HepG2 (cell line): ENCODE results near the gene NUDT15. TPM values are rescaled to one million over a fixed set of nuclear protein-coding genes. Genes with fewer than 3 reads are reported as not detected.
A peak's percentile ranks its signal among the peaks of the same experiment; 100 is the strongest.

Experiments
- CEBPG ChIP-seq: IDR thresholded peaks from 2 replicates; pipeline ENCODE4 v1.6.1; 2016
- IKZF1 ChIP-seq: fragments of 450-650 bp; IDR thresholded peaks from 2 replicates; pipeline ENCODE4 v1.7.1; 2016
- ISL2 ChIP-seq: sonication (generic); formaldehyde crosslinking; IDR thresholded peaks from 2 replicates; pipeline ENCODE4 v1.5.0; 2020; ENCODE audit warnings: missing genetic modification reagents
- NFIB ChIP-seq: sonication (generic); formaldehyde crosslinking; IDR thresholded peaks from 2 replicates; pipeline ENCODE4 v1.9.0; 2021; ENCODE audit warnings: missing genetic modification reagents, mild to moderate bottlenecking, borderline replicate concordance
- PCBP1 ChIP-seq: fragments of 200-400 bp; formaldehyde crosslinking; IDR thresholded peaks from 2 replicates; pipeline ENCODE4 v1.6.1; 2017; ENCODE audit warnings: mild to moderate bottlenecking, low read depth, low read length, borderline replicate concordance
- PHF5A ChIP-seq: IDR thresholded peaks from one replicate; pipeline ENCODE4 v1.6.1; 2018; ENCODE audit warnings: low read depth, missing genetic modification reagents; ENCODE audit not compliant: unreplicated experiment
- SALL1 ChIP-seq: sonication (generic); formaldehyde crosslinking; IDR thresholded peaks from 2 replicates; pipeline ENCODE4 v1.8.0; 2022; ENCODE audit warnings: mild to moderate bottlenecking, missing genetic modification reagents
- SMAD9 ChIP-seq: sonication (generic); formaldehyde crosslinking; IDR thresholded peaks from 2 replicates; pipeline ENCODE4 v1.5.1; 2020; ENCODE audit warnings: mild to moderate bottlenecking, missing genetic modification reagents
- SP5 ChIP-seq: IDR thresholded peaks from 2 replicates; pipeline ENCODE4 v1.6.1; 2016; ENCODE audit warnings: low read depth, borderline replicate concordance
- THYN1 ChIP-seq: sonication (generic); formaldehyde crosslinking; IDR thresholded peaks from 2 replicates; pipeline ENCODE4 v1.8.1; 2023; ENCODE audit warnings: low read depth, mild to moderate bottlenecking, moderate library complexity, missing genetic modification reagents, borderline replicate concordance
- ZNF263 ChIP-seq: sonication (generic); formaldehyde crosslinking; IDR thresholded peaks from 2 replicates; pipeline ENCODE4 v1.4.0; 2020; ENCODE audit warnings: missing genetic modification reagents
- polyA plus RNA-seq, 8 experiments: library from polyadenylated mRNA; depleted of rRNA in 3 of 8; stranded (reverse) in 7 of 8; unstranded in 1 of 8; fragments of >200 nt; fragmentation: Illumina TruSeq in 4 of 8; extraction: Trizol in 4 of 8; gene quantifications; 2 replicates each; pipeline versions ENCODE4 v1.2.1 to v1.2.3, GENCODE V29; 2011 to 2016; ENCODE audit warnings: low read depth in 4 of 8, missing spikeins in 1 of 8, mixed read lengths in 1 of 8; ENCODE audit not compliant: insufficient read depth in 1 of 8
- total RNA-seq, 5 experiments: library from RNA; depleted of rRNA; stranded (reverse); fragments of >200 nt; fragmentation: Illumina TruSeq; extraction: Trizol; gene quantifications; 2 replicates each; pipeline ENCODE4 v1.2.3, GENCODE V29; 2016; ENCODE audit warnings: low read depth in 1 of 5
- TF ChIP-seq, protein P1 (sequence below): sonication (generic); formaldehyde crosslinking; IDR thresholded peaks from 2 replicates; pipeline ENCODE4 v1.4.0; 2020; ENCODE audit warnings: mild to moderate bottlenecking, missing genetic modification reagents
- TF ChIP-seq, protein P2 (sequence below): sonication (generic); formaldehyde crosslinking; IDR thresholded peaks from 2 replicates; pipeline ENCODE4 v1.8.1; 2023; ENCODE audit warnings: mild to moderate bottlenecking, inconsistent platforms, moderate library complexity, missing genetic modification reagents, borderline replicate concordance
- TF ChIP-seq, protein P3 (sequence below): sonication (generic); formaldehyde crosslinking; IDR thresholded peaks from 2 replicates; pipeline ENCODE4 v1.5.1; 2020; ENCODE audit warnings: mild to moderate bottlenecking, missing genetic modification reagents, moderate library complexity
- TF ChIP-seq, protein P4 (sequence below): sonication (generic); formaldehyde crosslinking; IDR thresholded peaks from 2 replicates; pipeline ENCODE4 v1.5.1; 2020; ENCODE audit warnings: mild to moderate bottlenecking, missing genetic modification reagents, moderate library complexity

Gene NUDT15
- total and polyA plus RNA-seq, 2 of the 13 experiments (the other 11 are each of a cell fraction or from before 2014, with no cell fraction given), result 21.3 to 47.3 TPM

DNA sequence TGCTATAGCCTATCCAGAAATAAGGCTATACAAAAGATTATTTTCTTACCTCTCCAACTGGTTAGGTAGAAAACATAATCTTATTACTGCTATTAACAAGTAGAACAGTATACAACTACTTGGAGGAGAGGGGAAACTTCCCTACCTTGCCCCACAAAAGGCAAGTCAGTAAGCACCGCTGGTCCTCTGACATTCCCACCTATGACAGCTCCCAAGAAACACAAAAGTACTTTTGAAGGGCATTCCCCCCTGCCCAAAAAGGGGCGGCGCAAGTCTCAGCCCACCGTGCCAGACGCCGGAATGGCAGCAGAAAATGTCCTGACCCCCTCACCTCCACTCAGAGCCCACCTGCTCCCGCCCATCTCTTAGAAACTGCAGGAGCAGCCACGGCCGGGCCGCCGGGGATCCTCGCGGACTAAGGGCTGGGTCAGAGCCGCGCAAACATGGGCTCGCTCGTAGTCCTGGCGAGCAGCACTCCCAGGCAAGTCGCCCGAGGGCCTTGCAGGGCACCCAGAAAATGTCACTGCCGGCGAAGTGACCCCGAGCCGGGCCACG lies 36.9 kb upstream of the NUDT15 start (continued):
- TF ChIP-seq, protein P1, sequence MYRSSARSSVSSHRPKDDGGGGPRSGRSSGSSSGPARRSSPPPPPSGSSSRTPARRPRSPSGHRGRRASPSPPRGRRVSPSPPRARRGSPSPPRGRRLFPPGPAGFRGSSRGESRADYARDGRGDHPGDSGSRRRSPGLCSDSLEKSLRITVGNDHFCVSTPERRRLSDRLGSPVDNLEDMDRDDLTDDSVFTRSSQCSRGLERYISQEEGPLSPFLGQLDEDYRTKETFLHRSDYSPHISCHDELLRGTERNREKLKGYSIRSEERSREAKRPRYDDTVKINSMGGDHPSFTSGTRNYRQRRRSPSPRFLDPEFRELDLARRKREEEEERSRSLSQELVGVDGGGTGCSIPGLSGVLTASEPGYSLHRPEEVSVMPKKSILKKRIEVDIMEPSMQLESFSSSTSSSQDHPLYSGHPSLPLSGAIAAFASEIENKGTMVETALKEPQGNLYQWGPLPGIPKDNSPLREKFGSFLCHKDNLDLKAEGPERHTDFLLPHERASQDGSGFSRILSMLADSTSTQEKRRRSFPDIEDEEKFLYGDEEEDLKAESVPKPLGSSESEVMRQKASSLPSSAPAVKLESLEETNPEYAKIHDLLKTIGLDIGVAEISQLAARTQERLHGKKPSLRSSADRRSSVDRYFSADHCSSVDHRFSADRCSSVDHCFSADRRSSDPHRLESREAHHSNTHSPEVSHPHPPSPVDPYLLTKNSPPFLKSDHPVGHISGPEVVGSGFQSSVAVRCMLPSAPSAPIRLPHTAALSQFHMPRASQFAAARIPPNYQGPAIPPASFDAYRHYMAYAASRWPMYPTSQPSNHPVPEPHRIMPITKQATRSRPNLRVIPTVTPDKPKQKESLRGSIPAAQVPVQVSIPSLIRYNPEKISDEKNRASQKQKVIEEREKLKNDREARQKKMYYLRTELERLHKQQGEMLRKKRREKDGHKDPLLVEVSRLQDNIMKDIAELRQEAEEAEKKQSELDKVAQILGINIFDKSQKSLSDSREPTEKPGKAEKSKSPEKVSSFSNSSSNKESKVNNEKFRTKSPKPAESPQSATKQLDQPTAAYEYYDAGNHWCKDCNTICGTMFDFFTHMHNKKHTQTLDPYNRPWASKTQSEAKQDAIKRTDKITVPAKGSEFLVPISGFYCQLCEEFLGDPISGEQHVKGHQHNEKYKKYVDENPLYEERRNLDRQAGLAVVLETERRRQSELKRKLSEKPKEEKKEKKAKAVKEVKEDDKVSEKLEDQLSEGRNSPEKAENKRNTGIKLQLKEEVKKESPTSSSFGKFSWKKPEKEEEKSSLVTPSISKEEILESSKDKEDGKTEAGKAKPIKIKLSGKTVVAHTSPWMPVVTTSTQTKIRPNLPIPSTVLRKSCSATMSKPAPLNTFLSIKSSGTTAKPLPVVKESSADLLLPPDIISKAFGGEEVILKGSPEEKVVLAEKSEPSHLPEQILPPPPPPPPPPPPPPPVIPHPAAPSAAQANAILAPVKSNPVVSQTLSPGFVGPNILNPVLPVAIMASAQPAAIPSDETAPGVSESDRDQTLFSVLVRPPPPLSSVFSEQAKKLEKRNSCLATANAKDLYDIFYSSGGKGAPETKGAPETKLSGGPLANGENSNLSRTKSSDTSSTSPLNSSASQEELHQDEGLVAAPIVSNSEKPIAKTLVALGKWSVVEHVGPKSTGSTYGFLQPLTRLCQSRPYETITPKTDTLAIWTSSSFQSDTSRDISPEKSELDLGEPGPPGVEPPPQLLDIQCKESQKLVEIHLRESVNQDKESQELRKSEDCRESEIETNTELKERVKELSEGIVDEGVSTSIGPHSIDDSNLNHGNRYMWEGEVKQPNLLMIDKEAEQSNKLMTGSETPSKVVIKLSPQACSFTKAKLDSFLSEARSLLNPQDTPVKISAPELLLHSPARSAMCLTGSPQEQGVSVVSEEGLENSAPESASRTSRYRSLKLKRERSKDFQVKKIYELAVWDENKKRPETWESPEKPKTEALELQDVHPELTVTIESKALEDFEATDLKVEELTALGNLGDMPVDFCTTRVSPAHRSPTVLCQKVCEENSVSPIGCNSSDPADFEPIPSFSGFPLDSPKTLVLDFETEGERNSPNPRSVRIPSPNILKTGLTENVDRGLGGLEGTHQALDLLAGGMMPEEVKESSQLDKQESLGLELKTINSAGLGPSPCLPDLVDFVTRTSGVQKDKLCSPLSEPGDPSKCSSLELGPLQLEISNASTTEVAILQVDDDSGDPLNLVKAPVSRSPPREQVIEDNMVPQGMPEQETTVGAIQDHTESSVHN (CRISPR knock-in tag), result peak; percentile 46; the same call in 1 of the 2 replicates
- TF ChIP-seq, protein P2, sequence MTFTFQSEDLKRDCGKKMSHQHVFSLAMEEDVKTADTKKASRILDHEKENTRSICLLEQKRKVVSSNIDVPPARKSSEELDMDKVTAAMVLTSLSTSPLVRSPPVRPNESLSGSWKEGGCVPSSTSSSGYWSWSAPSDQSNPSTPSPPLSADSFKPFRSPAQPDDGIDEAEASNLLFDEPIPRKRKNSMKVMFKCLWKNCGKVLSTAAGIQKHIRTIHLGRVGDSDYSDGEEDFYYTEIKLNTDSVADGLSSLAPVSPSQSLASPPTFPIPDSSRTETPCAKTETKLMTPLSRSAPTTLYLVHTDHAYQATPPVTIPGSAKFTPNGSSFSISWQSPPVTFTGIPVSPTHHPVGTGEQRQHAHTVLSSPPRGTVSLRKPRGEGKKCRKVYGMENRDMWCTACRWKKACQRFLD (CRISPR knock-in tag), result no peak
- no peak for TF ChIP-seq PHF5A (CRISPR knock-in tag)
- TF ChIP-seq, protein P3, sequence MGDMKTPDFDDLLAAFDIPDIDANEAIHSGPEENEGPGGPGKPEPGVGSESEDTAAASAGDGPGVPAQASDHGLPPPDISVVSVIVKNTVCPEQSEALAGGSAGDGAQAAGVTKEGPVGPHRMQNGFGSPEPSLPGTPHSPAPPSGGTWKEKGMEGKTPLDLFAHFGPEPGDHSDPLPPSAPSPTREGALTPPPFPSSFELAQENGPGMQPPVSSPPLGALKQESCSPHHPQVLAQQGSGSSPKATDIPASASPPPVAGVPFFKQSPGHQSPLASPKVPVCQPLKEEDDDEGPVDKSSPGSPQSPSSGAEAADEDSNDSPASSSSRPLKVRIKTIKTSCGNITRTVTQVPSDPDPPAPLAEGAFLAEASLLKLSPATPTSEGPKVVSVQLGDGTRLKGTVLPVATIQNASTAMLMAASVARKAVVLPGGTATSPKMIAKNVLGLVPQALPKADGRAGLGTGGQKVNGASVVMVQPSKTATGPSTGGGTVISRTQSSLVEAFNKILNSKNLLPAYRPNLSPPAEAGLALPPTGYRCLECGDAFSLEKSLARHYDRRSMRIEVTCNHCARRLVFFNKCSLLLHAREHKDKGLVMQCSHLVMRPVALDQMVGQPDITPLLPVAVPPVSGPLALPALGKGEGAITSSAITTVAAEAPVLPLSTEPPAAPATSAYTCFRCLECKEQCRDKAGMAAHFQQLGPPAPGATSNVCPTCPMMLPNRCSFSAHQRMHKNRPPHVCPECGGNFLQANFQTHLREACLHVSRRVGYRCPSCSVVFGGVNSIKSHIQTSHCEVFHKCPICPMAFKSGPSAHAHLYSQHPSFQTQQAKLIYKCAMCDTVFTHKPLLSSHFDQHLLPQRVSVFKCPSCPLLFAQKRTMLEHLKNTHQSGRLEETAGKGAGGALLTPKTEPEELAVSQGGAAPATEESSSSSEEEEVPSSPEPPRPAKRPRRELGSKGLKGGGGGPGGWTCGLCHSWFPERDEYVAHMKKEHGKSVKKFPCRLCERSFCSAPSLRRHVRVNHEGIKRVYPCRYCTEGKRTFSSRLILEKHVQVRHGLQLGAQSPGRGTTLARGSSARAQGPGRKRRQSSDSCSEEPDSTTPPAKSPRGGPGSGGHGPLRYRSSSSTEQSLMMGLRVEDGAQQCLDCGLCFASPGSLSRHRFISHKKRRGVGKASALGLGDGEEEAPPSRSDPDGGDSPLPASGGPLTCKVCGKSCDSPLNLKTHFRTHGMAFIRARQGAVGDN, result no peak
- no peak for TF ChIP-seq SP5 (CRISPR knock-in tag)
- TF ChIP-seq PCBP1, result 0 out of 2 replicates have a peak, but pooled peaks have one; percentile 54
- TF ChIP-seq NFIB (CRISPR knock-in tag), result no peak
- no peak for TF ChIP-seq SMAD9 (CRISPR knock-in tag)
- TF ChIP-seq ZNF263 (CRISPR knock-in tag), result no peak
- no peak for TF ChIP-seq CEBPG (CRISPR knock-in tag)
- TF ChIP-seq ISL2 (CRISPR knock-in tag), result no peak
- no peak for TF ChIP-seq THYN1 (CRISPR knock-in tag)
- TF ChIP-seq, protein P4, sequence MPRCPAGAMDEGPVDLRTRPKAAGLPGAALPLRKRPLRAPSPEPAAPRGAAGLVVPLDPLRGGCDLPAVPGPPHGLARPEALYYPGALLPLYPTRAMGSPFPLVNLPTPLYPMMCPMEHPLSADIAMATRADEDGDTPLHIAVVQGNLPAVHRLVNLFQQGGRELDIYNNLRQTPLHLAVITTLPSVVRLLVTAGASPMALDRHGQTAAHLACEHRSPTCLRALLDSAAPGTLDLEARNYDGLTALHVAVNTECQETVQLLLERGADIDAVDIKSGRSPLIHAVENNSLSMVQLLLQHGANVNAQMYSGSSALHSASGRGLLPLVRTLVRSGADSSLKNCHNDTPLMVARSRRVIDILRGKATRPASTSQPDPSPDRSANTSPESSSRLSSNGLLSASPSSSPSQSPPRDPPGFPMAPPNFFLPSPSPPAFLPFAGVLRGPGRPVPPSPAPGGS, result no peak
- TF ChIP-seq SALL1 (CRISPR knock-in tag), result no peak
- no peak for TF ChIP-seq IKZF1
